Fibroblast of lung (primary cell): Measurements from ENCODE around the gene KIRREL3. TPM values are rescaled to one million over a fixed set of nuclear protein-coding genes. Genes with fewer than 3 reads are reported as not detected.

ENCODE experiments used
- DNase-seq, 2 donors: peaks; one replicate each; pipeline versions ENCODE4 v3.0.0 to v3.0.0-alpha.2; 2010; ENCODE audit warnings: low read depth in 2 of 2
- H2AFZ ChIP-seq: 2 replicates; pipeline ENCODE4 v1.5.1; 2012; ENCODE audit warnings: low read length, control low read depth, inconsistent platforms
- H3K27ac ChIP-seq: 2 replicates; pipeline ENCODE4 v1.5.1; 2011; ENCODE audit warnings: low read length, control low read depth; ENCODE audit not compliant: insufficient read depth
- H3K27me3 ChIP-seq: 2 replicates; pipeline ENCODE4 v1.5.1; 2011; ENCODE audit warnings: mild to moderate bottlenecking, low read length; ENCODE audit not compliant: control insufficient read depth, insufficient read depth
- H3K36me3 ChIP-seq: 2 replicates; pipeline ENCODE4 v1.5.1; 2011; ENCODE audit warnings: low read length; ENCODE audit not compliant: control insufficient read depth, insufficient read depth
- H3K4me1 ChIP-seq: 2 replicates; pipeline ENCODE4 v1.5.1; 2011; ENCODE audit warnings: low read length; ENCODE audit not compliant: control insufficient read depth, insufficient read depth; ENCODE audit errors: extremely low read depth
- H3K4me2 ChIP-seq: 2 replicates; pipeline ENCODE4 v1.5.1; 2011; ENCODE audit warnings: low read length, control low read depth; ENCODE audit not compliant: insufficient read depth; ENCODE audit errors: extremely low read depth
- H3K4me3 ChIP-seq, 4 experiments: fragments of 200-600 bp in 1 of 4; sonication (generic) in 1 of 4; replicated peaks in 1 of 4; 2 replicates each; pipeline ENCODE4 v1.5.1; 2011 to 2016; ENCODE audit warnings: low read length in 4 of 4, low read depth in 3 of 4, mild to moderate bottlenecking in 3 of 4, control low read depth in 2 of 4, inconsistent platforms in 1 of 4, mixed read lengths in 1 of 4; ENCODE audit not compliant: insufficient read depth in 1 of 4; ENCODE audit errors: control extremely low read depth in 1 of 4
- H3K79me2 ChIP-seq: 2 replicates; pipeline ENCODE4 v1.5.1; 2012; ENCODE audit warnings: mild to moderate bottlenecking, low read length, inconsistent platforms; ENCODE audit not compliant: control insufficient read depth, insufficient read depth
- H3K9ac ChIP-seq: 2 replicates; pipeline ENCODE4 v1.5.1; 2011; ENCODE audit warnings: mild to moderate bottlenecking, low read length, control low read depth; ENCODE audit not compliant: insufficient read depth
- H3K9me3 ChIP-seq: 2 replicates; pipeline ENCODE4 v1.5.1; 2012; ENCODE audit warnings: low read depth, low read length; ENCODE audit not compliant: control insufficient read depth, insufficient read depth
- H4K20me1 ChIP-seq: 2 replicates; pipeline ENCODE4 v1.5.1; 2011; ENCODE audit warnings: low read length; ENCODE audit not compliant: control insufficient read depth, insufficient read depth; ENCODE audit errors: extremely low read depth
- EZH2 ChIP-seq: IDR thresholded peaks from 2 replicates; pipeline ENCODE4 v1.5.1; 2012; ENCODE audit warnings: low read length, control low read depth, mild to moderate bottlenecking; ENCODE audit errors: missing control alignments
- polyA plus RNA-seq, 2 donors: library from polyadenylated mRNA; depleted of rRNA in 1 of 2; stranded (reverse) in 1 of 2; unstranded in 1 of 2; fragments of >200 nt; gene quantifications; 2 replicates each; pipeline ENCODE4 v1.2.1, GENCODE V29; 2011 to 2012; ENCODE audit warnings: missing spikeins in 1 of 2
- total RNA-seq: library from RNA; depleted of rRNA; stranded (reverse); fragments of >200 nt; gene quantifications from 2 replicates; pipeline ENCODE4 v1.2.1, GENCODE V29; 2014
- TF ChIP-seq, protein P1 (sequence below), 2 donors: IDR thresholded peaks in 1 of 2; conservative IDR thresholded peaks in 1 of 2; 1 replicate in 1 of 2; 2 replicates in 1 of 2; pipeline ENCODE4 v1.5.1; 2011 to 2012; ENCODE audit warnings: low read length in 2 of 2, control low read depth in 1 of 2, inconsistent platforms in 1 of 2, low read depth in 1 of 2, mild to moderate bottlenecking in 1 of 2

Gene KIRREL3
- total and polyA plus RNA-seq, 2 donors (not counting 1 experiment from before 2014, with no cell fraction given): 2.8 to 6.1 TPM

DNA sequence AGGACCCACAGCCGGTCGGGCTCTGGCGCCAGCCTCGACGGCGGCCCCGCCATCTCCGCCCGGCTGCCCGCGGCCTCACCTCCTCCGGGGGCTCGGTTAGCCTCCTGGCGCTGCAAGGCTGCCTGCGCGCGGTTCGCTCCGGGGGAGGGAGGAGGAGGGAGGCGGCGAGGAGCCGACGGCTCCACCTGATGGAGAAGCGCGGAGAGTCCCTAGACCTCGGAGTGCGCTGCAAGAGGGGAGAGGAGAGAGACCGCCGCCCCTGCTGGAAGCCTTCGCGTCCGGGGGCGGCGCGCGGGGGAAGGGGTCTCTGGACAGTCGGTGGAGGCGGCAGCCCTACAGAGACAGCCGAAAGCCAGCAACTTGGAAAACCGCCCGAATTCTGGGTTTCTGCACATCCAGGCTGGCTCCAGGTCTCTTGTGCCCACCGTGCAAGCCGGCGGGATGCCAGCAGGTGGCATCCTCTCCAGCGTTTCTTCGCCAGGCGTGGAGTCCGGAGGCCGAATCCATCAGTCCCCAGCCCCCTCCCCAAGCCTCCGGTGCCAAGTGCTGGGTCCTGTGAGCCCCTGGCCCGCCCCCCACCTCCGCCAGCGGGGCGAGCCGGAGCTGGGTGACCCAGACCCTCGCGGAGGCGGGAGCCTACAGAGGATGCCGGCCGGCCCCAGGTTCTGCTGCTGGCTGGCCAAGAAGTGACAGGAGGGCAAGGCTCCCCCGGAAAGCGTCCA is 2.9 kb upstream of the KIRREL3 start:
- peak; percentile 5 to 72 for DNase-seq
- peak overlapping the region in 3 of 4 experiments; percentile 40 to 58 (median 44) for H3K4me3 ChIP-seq
- H3K79me2 ChIP-seq: peaks cover 12% of the 10 kb centered on the region
- H3K9me3 ChIP-seq: no peaks in the 10 kb centered on the region
- no peaks in the 10 kb centered on the region for H3K27me3 ChIP-seq
- TF ChIP-seq, protein P1, sequence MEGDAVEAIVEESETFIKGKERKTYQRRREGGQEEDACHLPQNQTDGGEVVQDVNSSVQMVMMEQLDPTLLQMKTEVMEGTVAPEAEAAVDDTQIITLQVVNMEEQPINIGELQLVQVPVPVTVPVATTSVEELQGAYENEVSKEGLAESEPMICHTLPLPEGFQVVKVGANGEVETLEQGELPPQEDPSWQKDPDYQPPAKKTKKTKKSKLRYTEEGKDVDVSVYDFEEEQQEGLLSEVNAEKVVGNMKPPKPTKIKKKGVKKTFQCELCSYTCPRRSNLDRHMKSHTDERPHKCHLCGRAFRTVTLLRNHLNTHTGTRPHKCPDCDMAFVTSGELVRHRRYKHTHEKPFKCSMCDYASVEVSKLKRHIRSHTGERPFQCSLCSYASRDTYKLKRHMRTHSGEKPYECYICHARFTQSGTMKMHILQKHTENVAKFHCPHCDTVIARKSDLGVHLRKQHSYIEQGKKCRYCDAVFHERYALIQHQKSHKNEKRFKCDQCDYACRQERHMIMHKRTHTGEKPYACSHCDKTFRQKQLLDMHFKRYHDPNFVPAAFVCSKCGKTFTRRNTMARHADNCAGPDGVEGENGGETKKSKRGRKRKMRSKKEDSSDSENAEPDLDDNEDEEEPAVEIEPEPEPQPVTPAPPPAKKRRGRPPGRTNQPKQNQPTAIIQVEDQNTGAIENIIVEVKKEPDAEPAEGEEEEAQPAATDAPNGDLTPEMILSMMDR (conservative IDR thresholded peaks at IDR 0.05 in 1 of 2, IDR thresholded peaks at IDR 0.05 in 1 of 2; ENCODE audit: low read depth in 1 of 2, low read length in 2 of 2): peak; percentile 7 to 32
- TF ChIP-seq EZH2: no peak
- no peaks in the 10 kb centered on the region for H4K20me1 ChIP-seq
- H2AFZ ChIP-seq: peak overlapping the region; percentile 66
- no peaks in the 10 kb centered on the region for H3K36me3 ChIP-seq
- H3K27ac ChIP-seq: no peak overlapping the region
- H3K4me2 ChIP-seq: peak overlapping the region; percentile 70
- H3K4me1 ChIP-seq: peaks cover 5% of the 10 kb centered on the region
- H3K9ac ChIP-seq: peak overlapping the region; percentile 27

DNA sequence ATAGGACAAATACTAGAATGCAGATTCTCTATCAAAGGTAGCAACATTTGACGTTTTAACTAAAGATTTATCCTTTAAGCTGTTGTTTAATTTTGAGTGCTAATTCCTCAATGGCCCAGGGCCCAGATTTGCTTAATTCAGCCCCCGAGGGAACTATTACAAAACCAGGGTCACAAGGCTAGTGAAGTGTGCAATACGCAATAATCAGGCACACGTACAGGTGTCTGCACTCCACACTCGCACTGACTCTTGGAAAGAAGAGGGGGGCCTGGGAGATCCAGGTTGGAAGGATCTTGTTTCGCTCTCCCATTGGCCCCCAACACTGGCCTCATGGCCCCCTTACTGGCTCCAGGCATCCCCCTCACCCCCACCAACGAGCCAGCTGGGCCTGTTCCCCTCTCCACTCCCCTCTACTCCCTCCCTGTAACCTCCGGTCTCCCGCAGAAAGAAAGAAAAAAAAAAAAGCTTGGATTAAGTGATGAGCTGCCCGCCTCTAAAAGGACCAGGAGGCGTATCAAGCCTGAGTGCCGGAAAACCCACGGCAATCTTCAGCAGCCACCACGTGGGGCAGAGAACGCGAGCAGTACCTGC is 2.2 kb upstream of the KIRREL3 start:
- peak overlapping the region; percentile 27 for H3K9ac ChIP-seq
- peak overlapping the region; percentile 70 for H3K4me2 ChIP-seq
- TF ChIP-seq, protein P1 (conservative IDR thresholded peaks at IDR 0.05 in 1 of 2, IDR thresholded peaks at IDR 0.05 in 1 of 2; ENCODE audit: low read depth in 1 of 2, low read length in 2 of 2): no peak
- no peak overlapping the region for H3K27ac ChIP-seq
- peaks cover 5% of the 10 kb centered on the region for H3K4me1 ChIP-seq
- H3K27me3 ChIP-seq: no peaks in the 10 kb centered on the region
- H3K36me3 ChIP-seq: no peaks in the 10 kb centered on the region
- H3K79me2 ChIP-seq: peaks cover 18% of the 10 kb centered on the region
- peak overlapping the region; percentile 66 for H2AFZ ChIP-seq
- DNase-seq: no peak
- peak overlapping the region in 3 of 4 experiments; percentile 40 to 58 (median 44) for H3K4me3 ChIP-seq
- no peaks in the 10 kb centered on the region for H4K20me1 ChIP-seq
- H3K9me3 ChIP-seq: no peaks in the 10 kb centered on the region

DNA sequence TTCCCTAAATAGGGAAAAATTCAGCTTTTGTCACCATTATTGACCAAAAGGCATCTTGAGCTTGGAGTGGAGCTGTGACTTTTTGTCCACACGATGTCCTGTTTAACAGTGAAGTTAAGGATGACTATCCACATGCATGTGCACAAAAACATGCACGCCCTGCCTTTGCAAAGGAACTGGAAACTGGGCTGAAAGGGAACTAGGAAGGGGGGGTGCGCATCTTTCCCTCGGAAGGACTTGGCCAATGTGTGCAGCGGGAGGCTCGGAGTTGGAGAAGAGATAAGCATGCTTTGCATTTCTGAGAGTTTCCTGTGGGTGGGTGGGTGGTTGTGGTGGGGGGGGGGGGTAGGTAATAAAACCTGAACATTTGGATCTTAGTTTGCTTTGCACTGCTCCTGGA is 411 bp upstream of the KIRREL3 start:
- peak overlapping the region; percentile 5 for H3K9ac ChIP-seq
- peak overlapping the region; percentile 86 for H3K27ac ChIP-seq
- no peaks in the 10 kb centered on the region for H3K9me3 ChIP-seq
- no peaks in the 10 kb centered on the region for H4K20me1 ChIP-seq
- H3K4me2 ChIP-seq: peak overlapping the region; percentile 92
- H3K79me2 ChIP-seq: peaks cover 30% of the 10 kb centered on the region
- peaks cover 15% of the 10 kb centered on the region for H3K4me1 ChIP-seq
- no peak for TF ChIP-seq EZH2
- TF ChIP-seq, protein P1 (conservative IDR thresholded peaks at IDR 0.05 in 1 of 2, IDR thresholded peaks at IDR 0.05 in 1 of 2; ENCODE audit: low read depth in 1 of 2, low read length in 2 of 2): no peak
- no peaks in the 10 kb centered on the region for H3K27me3 ChIP-seq
- H3K36me3 ChIP-seq: no peaks in the 10 kb centered on the region
- peak overlapping the region; percentile 80 for H2AFZ ChIP-seq
- peak in 1 of 2 donors; percentile 44 for DNase-seq
- H3K4me3 ChIP-seq: peak overlapping the region; percentile 46 to 84 (median 78)
